Glomerular visceral epithelial cell (primary cell): Measurements from ENCODE around the gene CD79A.

Experiments
- DNase-seq: peaks from one replicate; pipeline ENCODE4 v3.0.0-alpha.2; 2016; ENCODE audit errors: extremely low spot score

The CD79A gene

DNA sequence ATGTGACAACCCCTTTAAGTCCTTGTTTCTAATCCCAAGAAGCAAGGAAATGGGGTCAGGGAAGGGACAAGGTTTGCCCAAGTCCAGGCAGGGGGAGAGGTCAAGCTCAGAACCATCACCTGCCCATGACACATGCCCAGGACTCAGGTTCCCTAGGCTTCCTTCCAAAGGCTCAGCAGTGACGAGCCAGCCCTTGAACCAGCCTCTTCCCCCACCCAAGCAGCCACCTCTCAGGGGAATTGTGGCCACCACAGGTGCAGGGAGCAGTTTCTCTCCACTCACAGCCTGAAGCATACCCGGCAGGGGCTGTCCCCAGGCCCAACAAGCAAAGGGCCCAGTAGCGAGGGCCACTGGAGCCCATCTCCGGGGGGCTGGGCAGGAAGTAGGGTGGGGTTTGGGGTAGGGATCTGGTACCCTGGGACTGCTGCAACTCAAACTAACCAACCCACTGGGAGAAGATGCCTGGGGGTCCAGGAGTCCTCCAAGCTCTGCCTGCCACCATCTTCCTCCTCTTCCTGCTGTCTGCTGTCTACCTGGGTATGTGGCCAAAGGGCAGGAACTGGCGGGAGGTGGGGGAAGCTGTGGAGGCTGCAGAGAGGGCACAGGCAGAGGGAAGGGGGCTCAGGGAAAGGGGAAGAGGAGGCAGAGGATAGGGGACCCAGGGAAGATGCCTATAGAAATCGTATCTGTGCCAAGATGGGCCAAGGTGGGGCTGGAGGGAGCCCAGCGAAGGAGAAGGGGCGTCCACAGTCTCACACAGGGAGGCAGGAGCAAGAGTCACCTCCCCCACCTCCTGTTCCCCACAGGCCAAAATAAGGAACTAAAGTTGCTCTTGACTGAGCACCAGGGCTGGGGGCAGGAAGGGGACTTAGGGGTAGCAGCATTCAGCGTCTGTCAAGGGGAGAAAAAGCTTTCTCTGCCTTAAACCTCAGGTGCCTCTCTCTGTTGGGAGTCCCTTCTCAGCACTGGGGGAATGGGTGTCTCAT lies at the start of gene CD79A:
Gene CD79A, plus strand, starts transcription at position 433 of the 986 bp plus-strand sequence. Its CDS starts 26 bp downstream, at position 459.
- DNase-seq: no peak

GRCh38 chr19:41837981-41838708 lies 38.9 kb upstream of the CD79A start:
- DNase-seq: no peak

DNA sequence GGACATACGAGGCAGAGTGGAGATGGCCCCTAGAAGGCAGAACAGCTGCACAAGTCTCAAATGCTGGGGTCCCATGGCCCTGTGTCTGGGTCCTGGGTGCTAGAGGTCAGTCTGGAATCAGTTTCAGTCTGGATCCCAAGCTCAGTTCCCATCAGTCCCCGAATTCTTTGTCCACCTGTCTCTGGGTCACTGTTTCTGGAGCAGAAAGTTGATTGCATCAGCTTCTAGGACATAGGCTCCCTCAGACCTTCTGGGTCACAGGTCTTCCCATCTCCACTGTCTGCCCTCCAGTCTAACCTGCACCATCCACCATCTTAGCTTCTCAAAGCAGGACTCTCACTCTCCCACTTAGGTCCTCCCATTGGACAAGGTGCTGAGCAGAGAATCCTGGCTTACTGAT lies 37.9 kb upstream of the CD79A start:
- no peak for DNase-seq

DNA sequence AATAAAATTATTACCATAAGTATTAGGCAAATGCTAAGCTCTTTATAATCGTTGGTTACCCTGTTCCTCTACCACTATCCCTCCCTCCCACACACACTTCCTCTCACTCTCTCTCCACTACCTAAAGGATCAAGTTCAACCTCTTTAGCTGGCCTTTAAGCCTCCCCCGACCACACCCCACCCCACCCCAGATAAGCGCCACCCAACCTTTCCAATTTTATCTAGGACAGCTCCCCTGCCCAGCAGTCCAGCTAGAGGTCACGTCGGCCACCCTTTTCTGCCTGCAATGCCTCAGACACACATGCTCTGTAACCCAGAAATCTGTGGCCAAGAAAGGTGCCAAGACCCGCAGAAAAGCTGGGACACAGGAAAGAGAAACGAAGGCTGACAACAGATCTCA lies 33.7 kb upstream of the CD79A start:
- DNase-seq: no peak

- no peak for DNase-seq
Observed at GRCh38 chr19:41844601-41845000, 32.5 kb upstream of the CD79A start, which contains the start of gene LYPD4. Gene LYPD4 (minus strand): TSS chr19:41844683. CDS start chr19:41839285, 5,398 bp downstream.

- DNase-seq: no peak
Observed at GRCh38 chr19:41845001-41845050, 32.3 kb upstream of the CD79A start, which contains the start of gene DMRTC2. Gene DMRTC2 (plus strand): TSS chr19:41845042. CDS start chr19:41847429, 2,387 bp downstream.

DNA sequence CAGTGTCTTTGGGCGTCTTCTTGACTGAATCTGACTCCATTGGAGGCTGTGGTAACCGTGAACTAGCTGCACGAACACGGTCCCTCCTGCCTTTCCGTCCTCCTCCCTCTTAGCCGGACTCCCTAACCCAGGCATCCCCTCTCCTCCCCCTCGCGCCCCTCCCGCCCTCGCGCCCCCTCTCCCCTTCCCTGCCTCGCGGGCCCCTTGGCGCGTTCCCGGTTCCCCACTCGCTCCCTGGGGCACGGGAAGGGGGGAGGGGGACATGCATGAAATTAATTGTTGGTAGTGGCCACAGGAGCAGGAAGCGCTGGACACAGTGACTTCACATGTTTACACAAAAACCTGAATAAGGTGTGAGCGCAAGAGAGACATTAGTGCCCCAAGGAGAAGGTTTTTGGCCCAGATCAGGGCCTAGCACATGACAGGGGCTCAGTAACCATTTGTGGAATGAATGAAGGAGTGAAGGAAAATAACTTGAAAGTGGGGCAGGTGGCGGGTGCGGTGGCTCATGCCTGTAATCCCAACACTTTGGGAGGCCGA lies 32.0 kb upstream of the CD79A start:
- DNase-seq: no peak

DNA sequence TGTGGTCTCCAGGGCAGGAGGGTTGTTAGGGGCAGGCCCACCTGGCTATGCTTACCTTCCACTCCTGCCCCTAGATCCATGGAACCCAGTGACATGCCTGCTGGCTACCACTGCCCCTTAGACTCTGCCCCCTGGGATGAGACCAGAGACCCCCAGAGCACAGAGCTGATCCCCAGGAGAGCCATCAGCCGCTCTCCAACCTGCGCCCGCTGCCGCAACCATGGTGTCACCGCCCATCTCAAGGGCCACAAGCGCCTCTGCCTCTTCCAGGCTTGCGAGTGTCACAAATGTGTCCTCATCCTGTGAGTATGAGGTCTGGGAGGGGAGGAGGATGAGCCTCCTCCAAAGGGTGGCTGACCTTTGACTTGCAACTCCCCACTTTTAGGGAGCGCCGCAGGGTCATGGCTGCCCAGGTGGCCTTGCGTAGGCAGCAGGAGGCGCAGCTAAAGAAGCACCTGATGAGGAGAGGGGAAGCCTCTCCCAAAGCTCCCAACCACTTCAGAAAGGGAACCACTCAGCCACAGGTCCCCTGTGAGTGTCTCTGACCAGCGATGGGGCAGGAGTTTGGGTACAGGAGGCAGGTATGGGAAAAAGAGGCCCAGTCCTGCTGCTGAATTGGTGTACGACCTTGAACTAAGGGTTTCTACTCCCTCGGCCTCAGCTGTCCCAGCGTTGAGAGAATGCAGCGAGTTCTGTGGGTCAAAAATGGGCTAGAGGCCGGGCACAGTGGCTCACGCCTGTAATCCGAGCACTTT lies 29.6 kb upstream of the CD79A start:
- no peak for DNase-seq

DNA sequence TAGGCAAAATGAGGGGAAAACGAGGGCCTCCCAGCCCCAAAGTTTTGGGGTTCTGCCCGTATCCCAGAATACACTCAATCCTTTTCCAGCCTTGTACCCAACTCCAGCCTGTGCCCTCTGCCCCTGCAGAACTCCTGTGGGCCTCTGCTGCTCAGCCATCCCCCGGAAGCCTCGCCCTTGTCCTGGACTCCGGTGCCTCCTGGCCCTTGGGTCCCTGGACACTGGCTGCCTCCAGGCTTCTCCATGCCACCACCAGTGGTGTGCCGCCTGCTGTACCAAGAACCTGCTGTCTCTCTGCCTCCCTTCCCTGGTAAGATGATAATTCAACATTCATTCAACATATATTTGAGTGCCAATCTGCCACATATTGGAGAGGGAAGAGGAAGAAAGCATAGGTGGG lies 28.4 kb upstream of the CD79A start:
- DNase-seq: no peak

DNA sequence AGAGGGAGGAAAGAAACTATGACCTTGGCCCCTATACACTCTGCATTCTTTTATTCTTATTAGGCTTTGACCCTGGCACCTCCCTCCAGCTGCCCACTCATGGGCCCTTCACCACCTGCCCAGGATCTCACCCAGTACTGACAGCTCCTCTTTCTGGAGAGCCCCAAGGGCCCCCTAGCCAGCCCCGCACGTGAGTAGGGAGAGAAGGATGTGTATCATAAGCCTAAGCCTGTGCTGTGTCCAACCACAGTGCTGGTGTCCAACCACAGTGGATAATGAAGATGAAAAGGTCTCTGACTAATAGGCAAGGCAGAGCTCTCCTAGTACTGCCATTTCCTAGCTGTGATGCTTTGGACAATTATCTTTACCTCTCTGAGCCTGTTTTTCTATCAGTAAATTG lies 28.0 kb upstream of the CD79A start:
- no peak for DNase-seq

- DNase-seq: no peak
Observed at GRCh38 chr19:41850381-41850780, 26.7 kb upstream of the CD79A start.

DNA sequence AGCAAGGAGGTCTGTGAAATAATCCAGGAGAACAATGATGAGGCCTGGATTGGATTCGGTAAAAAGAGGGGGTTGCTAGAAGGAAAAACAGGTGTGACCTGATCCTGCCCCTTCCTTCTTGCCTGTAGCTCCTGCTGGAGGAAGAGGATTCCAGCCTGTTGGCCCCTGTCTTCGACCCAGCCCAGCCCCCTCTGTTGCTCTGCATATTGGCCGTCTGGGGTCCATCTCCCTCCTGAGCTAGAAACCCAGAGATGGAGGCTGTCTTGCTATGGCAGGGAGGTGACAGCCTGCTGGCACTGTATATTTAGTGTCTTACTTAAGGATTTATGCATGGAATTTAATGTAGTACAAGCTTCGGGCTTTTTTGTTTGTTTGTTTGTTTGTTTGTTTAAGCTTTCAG lies 25.6 kb upstream of the CD79A start:
- no peak for DNase-seq

DNA sequence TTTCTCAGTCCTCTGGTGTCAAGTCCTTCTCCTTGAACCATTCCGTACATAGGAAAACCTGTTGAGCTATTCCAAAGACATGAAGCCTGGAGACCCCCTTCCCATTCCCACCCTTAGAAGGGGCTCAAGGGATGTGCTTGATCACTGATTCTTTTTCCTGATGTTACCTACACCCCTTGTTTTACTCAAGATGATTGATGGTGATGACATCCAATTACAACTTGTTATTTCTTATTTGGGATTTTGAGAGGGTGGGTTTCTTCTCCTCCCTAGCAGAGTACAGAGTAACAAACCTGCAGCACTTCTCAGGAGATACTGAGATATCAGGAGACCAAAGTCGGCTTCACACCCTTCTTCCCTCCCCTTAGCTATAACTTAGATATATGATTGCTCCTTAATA lies 23.7 kb upstream of the CD79A start:
- no peak for DNase-seq

GRCh38 chr19:41853768-41854167 lies 23.3 kb upstream of the CD79A start:
- DNase-seq: no peak

DNA sequence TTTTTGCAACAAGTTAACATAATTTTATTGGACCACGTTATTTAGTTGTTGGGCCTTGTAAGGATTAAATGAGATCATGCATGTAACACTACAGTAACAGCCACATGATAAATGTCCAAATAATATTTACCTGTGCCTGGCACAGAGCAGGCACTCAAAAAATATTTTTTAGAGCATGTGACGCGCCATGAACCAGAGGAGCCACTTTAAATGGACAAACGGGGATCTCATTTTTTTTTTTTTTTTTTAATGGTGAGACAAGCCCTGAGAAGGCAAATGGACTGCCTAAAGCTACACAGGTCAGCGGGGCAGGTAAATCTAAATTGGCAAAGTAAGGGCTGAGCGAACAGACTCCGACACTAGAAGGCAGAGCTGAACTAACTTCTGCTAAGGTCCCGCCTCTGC lies 17.9 kb upstream of the CD79A start:
- DNase-seq: no peak

DNA sequence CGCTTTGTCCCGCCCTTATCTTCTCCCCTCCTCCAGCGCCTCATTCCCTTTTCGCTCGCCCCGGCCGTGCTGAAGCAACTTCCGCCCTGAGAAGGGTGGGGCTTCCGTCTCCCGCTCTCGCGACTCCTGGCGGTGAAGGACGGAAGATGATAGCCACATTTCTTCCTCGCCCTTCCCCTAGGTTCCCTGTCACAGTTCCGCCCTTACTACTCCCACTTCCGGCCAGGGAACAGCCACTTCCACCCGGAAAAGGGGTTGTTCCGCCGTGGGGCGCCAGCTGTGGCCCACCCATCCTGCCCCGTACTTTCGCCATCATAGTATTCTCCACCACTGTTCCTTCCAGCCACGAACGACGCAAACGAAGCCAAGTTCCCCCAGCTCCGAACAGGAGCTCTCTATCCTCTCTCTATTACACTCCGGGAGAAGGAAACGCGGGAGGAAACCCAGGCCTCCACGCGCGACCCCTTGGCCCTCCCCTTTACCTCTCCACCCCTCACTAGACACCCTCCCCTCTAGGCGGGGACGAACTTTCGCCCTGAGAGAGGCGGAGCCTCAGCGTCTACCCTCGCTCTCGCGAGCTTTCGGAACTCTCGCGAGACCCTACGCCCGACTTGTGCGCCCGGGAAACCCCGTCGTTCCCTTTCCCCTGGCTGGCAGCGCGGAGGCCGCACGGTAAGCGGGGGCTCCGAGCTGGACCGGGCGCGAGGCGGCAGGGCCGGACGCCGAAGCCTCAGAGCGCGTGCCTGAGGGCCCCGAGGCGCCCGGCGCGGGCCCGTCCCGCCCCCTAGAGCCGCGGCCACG lies 17.3 kb upstream of the CD79A start, which contains the start of gene RPS19:
Gene RPS19, plus strand, starts transcription at position 638 of the 801 bp plus-strand sequence. CDS start 520 bp downstream, outside the sequence.
- DNase-seq: peak; percentile 99

GRCh38 chr19:41860419-41861115 lies 16.5 kb upstream of the CD79A start:
- DNase-seq: no peak

GRCh38 chr19:41861116-41861768 lies 15.8 kb upstream of the CD79A start:
- DNase-seq: no peak

- DNase-seq: no peak
Observed at GRCh38 chr19:41861846-41862245, 15.2 kb upstream of the CD79A start.

GRCh38 chr19:41862445-41862986 lies 14.6 kb upstream of the CD79A start:
- DNase-seq: no peak
